WI38 (cell line): ENCODE measurements around the gene RANGRF.

Experiments
- H3K4me3 ChIP-seq: 2 replicates; pipeline ENCODE4 v1.5.1; 2011; ENCODE audit warnings: low read depth, mild to moderate bottlenecking, control low read depth, low read length
- TF ChIP-seq, protein P1 (sequence below): IDR thresholded peaks from 2 replicates; pipeline ENCODE4 v1.5.1; 2012; ENCODE audit warnings: low read depth, mild to moderate bottlenecking, control low read depth, low read length

RANGRF gene

GRCh38 chr17:8300627-8301242, 12.3 kb downstream of the RANGRF start:
- TF ChIP-seq, protein P1, sequence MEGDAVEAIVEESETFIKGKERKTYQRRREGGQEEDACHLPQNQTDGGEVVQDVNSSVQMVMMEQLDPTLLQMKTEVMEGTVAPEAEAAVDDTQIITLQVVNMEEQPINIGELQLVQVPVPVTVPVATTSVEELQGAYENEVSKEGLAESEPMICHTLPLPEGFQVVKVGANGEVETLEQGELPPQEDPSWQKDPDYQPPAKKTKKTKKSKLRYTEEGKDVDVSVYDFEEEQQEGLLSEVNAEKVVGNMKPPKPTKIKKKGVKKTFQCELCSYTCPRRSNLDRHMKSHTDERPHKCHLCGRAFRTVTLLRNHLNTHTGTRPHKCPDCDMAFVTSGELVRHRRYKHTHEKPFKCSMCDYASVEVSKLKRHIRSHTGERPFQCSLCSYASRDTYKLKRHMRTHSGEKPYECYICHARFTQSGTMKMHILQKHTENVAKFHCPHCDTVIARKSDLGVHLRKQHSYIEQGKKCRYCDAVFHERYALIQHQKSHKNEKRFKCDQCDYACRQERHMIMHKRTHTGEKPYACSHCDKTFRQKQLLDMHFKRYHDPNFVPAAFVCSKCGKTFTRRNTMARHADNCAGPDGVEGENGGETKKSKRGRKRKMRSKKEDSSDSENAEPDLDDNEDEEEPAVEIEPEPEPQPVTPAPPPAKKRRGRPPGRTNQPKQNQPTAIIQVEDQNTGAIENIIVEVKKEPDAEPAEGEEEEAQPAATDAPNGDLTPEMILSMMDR, result peak; percentile 79

GRCh38 chr17:8310601-8311123, 22.2 kb downstream of the RANGRF start:
- H3K4me3 ChIP-seq, result no peak overlapping the region
- TF ChIP-seq, protein P1, result no peak

More at GRCh38 chr17:8300627-8301242, 12.3 kb downstream of the RANGRF start:
- H3K4me3 ChIP-seq, result no peak overlapping the region

DNA sequence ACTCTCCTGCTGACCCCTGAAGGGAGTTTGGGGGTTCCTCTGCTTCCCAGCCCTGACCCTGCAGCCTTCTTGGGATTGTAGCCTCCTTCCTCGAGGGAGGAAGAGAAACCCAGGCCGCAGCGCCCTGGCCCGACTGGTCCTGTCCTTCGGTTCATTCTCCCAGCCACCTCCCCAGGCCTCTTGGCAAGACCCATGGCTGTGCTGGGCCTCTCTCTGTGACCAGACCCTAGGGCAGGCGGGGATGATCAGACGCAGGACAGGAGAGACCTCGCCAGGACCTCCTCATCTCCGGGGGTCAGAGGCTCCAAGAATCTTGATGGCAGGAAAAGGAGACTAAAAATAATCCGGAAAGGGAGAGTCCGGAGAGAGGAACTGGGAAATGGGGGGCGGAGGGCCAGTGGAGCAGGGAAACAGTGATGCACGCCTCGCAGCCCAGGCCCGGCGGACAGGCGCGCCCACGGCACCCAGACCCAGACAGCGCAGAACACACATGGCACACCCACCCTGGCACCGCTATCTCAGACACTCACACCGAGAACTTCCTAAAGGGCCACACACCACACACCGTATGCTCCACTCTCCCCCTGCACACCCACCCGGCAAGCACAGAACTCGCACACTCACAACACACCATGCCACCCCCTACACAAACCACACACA, 22.8 kb downstream of the RANGRF start:
- TF ChIP-seq, protein P1, result no peak
- no peak overlapping the region for H3K4me3 ChIP-seq

GRCh38 chr17:8312251-8312650, 23.8 kb downstream of the RANGRF start:
- TF ChIP-seq, protein P1, result no peak
- no peak overlapping the region for H3K4me3 ChIP-seq

GRCh38 chr17:8312726-8313600, 24.5 kb downstream of the RANGRF start:
- no peak overlapping the region for H3K4me3 ChIP-seq
- TF ChIP-seq, protein P1, result no peak

GRCh38 chr17:8314797-8315763, 26.6 kb downstream of the RANGRF start:
- TF ChIP-seq, protein P1, result no peak
- H3K4me3 ChIP-seq, result no peak overlapping the region
